Fibroblast of skin of scalp (primary cell): ENCODE measurements around the gene SPEM2.

Experiments used
- DNase-seq: peaks from one replicate; pipeline ENCODE4 v3.0.0-alpha.2; 2013

SPEM2 gene

GRCh38 chr17:7475764-7476422 lies 50.5 kb downstream of the SPEM2 start:
- no peak for DNase-seq

GRCh38 chr17:7476494-7476893 lies 51.1 kb downstream of the SPEM2 start:
- no peak for DNase-seq

GRCh38 chr17:7476951-7477350 lies 51.5 kb downstream of the SPEM2 start:
- no peak for DNase-seq
